Stimulated activated naive CD8-positive, alpha-beta T cell treated with anti-CD3 and anti-CD28 coated beads, Interleukin-15, amount 100 ng/mL, for 72 hours (primary cell): ENCODE data around the gene KIF25.

ENCODE experiments used
- ATAC-seq: fragments of 150-1000 bp; cut with Tn5 transposase; 2 replicates; pipeline ENCODE4 v1.10.0; 2021; ENCODE audit warnings: mild to moderate bottlenecking, moderate library complexity
- DNase-seq, 2 donors: peaks; one replicate each; pipeline ENCODE4 v3.0.0; 2021 to 2022
- H3K27ac Mint-ChIP-seq, 2 donors: one replicate each; pipeline ENCODE4 v1.8.0; 2022; ENCODE audit warnings: mild to moderate bottlenecking in 2 of 2, mixed read lengths in 2 of 2, moderate library complexity in 2 of 2
- H3K27me3 Mint-ChIP-seq: one replicate; pipeline ENCODE4 v1.8.0; 2022; ENCODE audit warnings: mixed read lengths
- H3K4me1 Mint-ChIP-seq: one replicate; pipeline ENCODE4 v1.8.0; 2022; ENCODE audit warnings: mild to moderate bottlenecking, mixed read lengths
- H3K4me3 Mint-ChIP-seq, 2 donors: one replicate each; pipeline ENCODE4 v1.8.0; 2022; ENCODE audit warnings: mild to moderate bottlenecking in 2 of 2, mixed read lengths in 2 of 2, moderate library complexity in 1 of 2
- H3K9me3 Mint-ChIP-seq, 2 donors: one replicate each; pipeline ENCODE4 v1.8.0; 2022; ENCODE audit warnings: mixed read lengths in 2 of 2

The KIF25 gene

GRCh38 chr6:168030908-168031307 is 33.4 kb downstream of the KIF25 start:
- peaks cover 13% of the 10 kb centered on the region for H3K4me1 Mint-ChIP-seq
- H3K27me3 Mint-ChIP-seq = peaks cover 51% of the 10 kb centered on the region
- no peaks in the 10 kb centered on the region for H3K9me3 Mint-ChIP-seq
- no peak overlapping the region for H3K4me3 Mint-ChIP-seq
- DNase-seq (no peak), ATAC-seq (no peak)
- H3K27ac Mint-ChIP-seq = no peak overlapping the region

- no peak for ATAC-seq
- H3K27ac Mint-ChIP-seq = no peak overlapping the region
- peaks cover 17% of the 10 kb centered on the region for H3K4me1 Mint-ChIP-seq
- no peak for DNase-seq
- no peak overlapping the region for H3K4me3 Mint-ChIP-seq
- H3K27me3 Mint-ChIP-seq = peaks cover 56% of the 10 kb centered on the region
- H3K9me3 Mint-ChIP-seq = no peaks in the 10 kb centered on the region
Observed at GRCh38 chr6:168031411-168031971, 34.0 kb downstream of the KIF25 start.

- Mint-ChIP-seq H3K9me3 (peaks cover 0 to 2% of the 10 kb centered on the region in 2 donors), H3K4me3 (no peak overlapping the region), H3K27me3 (peaks cover 54% of the 10 kb centered on the region), H3K4me1 (peaks cover 17% of the 10 kb centered on the region), H3K27ac (no peak overlapping the region)
- no peak for ATAC-seq
- DNase-seq = no peak
Observed at GRCh38 chr6:168032005-168032760, 34.7 kb downstream of the KIF25 start.

- Mint-ChIP-seq H3K9me3 (peaks cover 7 to 10% of the 10 kb centered on the region in 2 donors), H3K27ac (no peak overlapping the region), H3K4me3 (no peak overlapping the region), H3K27me3 (peaks cover 69% of the 10 kb centered on the region), H3K4me1 (peaks cover 17% of the 10 kb centered on the region)
- DNase-seq = no peak
- ATAC-seq = no peak
Observed at GRCh38 chr6:168033791-168034190, 36.3 kb downstream of the KIF25 start.

GRCh38 chr6:168034537-168034936 is 37.1 kb downstream of the KIF25 start:
- peaks cover 69% of the 10 kb centered on the region for H3K27me3 Mint-ChIP-seq
- H3K27ac Mint-ChIP-seq = no peak overlapping the region
- peaks cover 17% of the 10 kb centered on the region for H3K4me1 Mint-ChIP-seq
- H3K9me3 Mint-ChIP-seq = peaks cover 8 to 10% of the 10 kb centered on the region in 2 donors
- DNase-seq (no peak), ATAC-seq (no peak)
- H3K4me3 Mint-ChIP-seq = peak overlapping the region in 1 of 2 donors; percentile 22

- Mint-ChIP-seq H3K27me3 (peaks cover 64% of the 10 kb centered on the region), H3K4me3 (peak overlapping the region; percentile 22 to 80), H3K9me3 (peaks cover 10 to 13% of the 10 kb centered on the region in 2 donors), H3K27ac (peak overlapping the region; percentile 25 to 54), H3K4me1 (peaks cover 17% of the 10 kb centered on the region)
- ATAC-seq (peak; percentile 4), DNase-seq (no peak)
Observed at GRCh38 chr6:168035098-168035660, 37.7 kb downstream of the KIF25 start.

- peaks cover 17% of the 10 kb centered on the region for H3K4me1 Mint-ChIP-seq
- DNase-seq (peak; percentile 20 to 21), ATAC-seq (peak; percentile 78)
- H3K9me3 Mint-ChIP-seq = peaks cover 10 to 20% of the 10 kb centered on the region in 2 donors
- H3K4me3 Mint-ChIP-seq = peak overlapping the region; percentile 22 to 80
- H3K27me3 Mint-ChIP-seq = peaks cover 64% of the 10 kb centered on the region
- peak overlapping the region; percentile 14 to 48 for H3K27ac Mint-ChIP-seq
Observed at GRCh38 chr6:168035661-168036545, 38.4 kb downstream of the KIF25 start.

- no peak overlapping the region for H3K27ac Mint-ChIP-seq
- H3K9me3 Mint-ChIP-seq = peaks cover 10 to 32% of the 10 kb centered on the region in 2 donors
- DNase-seq (no peak), ATAC-seq (no peak)
- no peak overlapping the region for H3K4me3 Mint-ChIP-seq
- H3K4me1 Mint-ChIP-seq = peaks cover 17% of the 10 kb centered on the region
- peaks cover 55% of the 10 kb centered on the region for H3K27me3 Mint-ChIP-seq
Observed at GRCh38 chr6:168037242-168037641, 39.8 kb downstream of the KIF25 start.

- H3K4me3 Mint-ChIP-seq = no peak overlapping the region
- no peak for ATAC-seq
- H3K27me3 Mint-ChIP-seq = peaks cover 55% of the 10 kb centered on the region
- H3K4me1 Mint-ChIP-seq = peaks cover 17% of the 10 kb centered on the region
- DNase-seq = no peak
- no peak overlapping the region for H3K27ac Mint-ChIP-seq
- H3K9me3 Mint-ChIP-seq = peaks cover 10 to 39% of the 10 kb centered on the region in 2 donors
Observed at GRCh38 chr6:168037856-168038255, 40.4 kb downstream of the KIF25 start.

GRCh38 chr6:168038576-168039140 is 41.2 kb downstream of the KIF25 start:
- ATAC-seq = no peak
- peaks cover 17% of the 10 kb centered on the region for H3K4me1 Mint-ChIP-seq
- peaks cover 48% of the 10 kb centered on the region for H3K27me3 Mint-ChIP-seq
- no peak for DNase-seq
- H3K4me3 Mint-ChIP-seq = no peak overlapping the region
- H3K9me3 Mint-ChIP-seq = peaks cover 10 to 39% of the 10 kb centered on the region in 2 donors
- H3K27ac Mint-ChIP-seq = no peak overlapping the region

- Mint-ChIP-seq H3K4me1 (peaks cover 17% of the 10 kb centered on the region), H3K4me3 (no peak overlapping the region), H3K27ac (no peak overlapping the region), H3K27me3 (peaks cover 42% of the 10 kb centered on the region), H3K9me3 (peaks cover 10 to 39% of the 10 kb centered on the region in 2 donors)
- ATAC-seq (no peak), DNase-seq (no peak)
Observed at GRCh38 chr6:168039301-168039700, 41.8 kb downstream of the KIF25 start.

GRCh38 chr6:168039849-168040248 is 42.4 kb downstream of the KIF25 start:
- Mint-ChIP-seq H3K4me3 (no peak overlapping the region), H3K27ac (no peak overlapping the region), H3K4me1 (peaks cover 15% of the 10 kb centered on the region), H3K9me3 (peaks cover 10 to 39% of the 10 kb centered on the region in 2 donors), H3K27me3 (peaks cover 37% of the 10 kb centered on the region)
- DNase-seq (no peak), ATAC-seq (no peak)

GRCh38 chr6:168040856-168041496 is 43.5 kb downstream of the KIF25 start:
- DNase-seq = no peak
- Mint-ChIP-seq H3K4me1 (peaks cover 4% of the 10 kb centered on the region), H3K27me3 (peaks cover 25% of the 10 kb centered on the region), H3K9me3 (peaks cover 10 to 39% of the 10 kb centered on the region in 2 donors), H3K27ac (peak overlapping the region in 1 of 2 donors; percentile 4), H3K4me3 (no peak overlapping the region)
- ATAC-seq = no peak

- ATAC-seq (no peak), DNase-seq (no peak)
- Mint-ChIP-seq H3K4me1 (no peaks in the 10 kb centered on the region), H3K9me3 (peaks cover 10 to 39% of the 10 kb centered on the region in 2 donors), H3K27me3 (peaks cover 18% of the 10 kb centered on the region), H3K27ac (no peak overlapping the region), H3K4me3 (no peak overlapping the region)
Observed at GRCh38 chr6:168041928-168042327, 44.5 kb downstream of the KIF25 start.
